ENCODE results near the gene BZW2.

The BZW2 gene

GRCh38 chr7:16753102-16753931, 107.3 kb downstream of the BZW2 start, which contains the start of gene TSPAN13:
Gene TSPAN13, plus strand, starts transcription at chr7:16753755. Its CDS starts 213 bp downstream, at chr7:16753968.
- DNase-seq (ENCODE audit: low spot score): peak; percentile 90

DNA sequence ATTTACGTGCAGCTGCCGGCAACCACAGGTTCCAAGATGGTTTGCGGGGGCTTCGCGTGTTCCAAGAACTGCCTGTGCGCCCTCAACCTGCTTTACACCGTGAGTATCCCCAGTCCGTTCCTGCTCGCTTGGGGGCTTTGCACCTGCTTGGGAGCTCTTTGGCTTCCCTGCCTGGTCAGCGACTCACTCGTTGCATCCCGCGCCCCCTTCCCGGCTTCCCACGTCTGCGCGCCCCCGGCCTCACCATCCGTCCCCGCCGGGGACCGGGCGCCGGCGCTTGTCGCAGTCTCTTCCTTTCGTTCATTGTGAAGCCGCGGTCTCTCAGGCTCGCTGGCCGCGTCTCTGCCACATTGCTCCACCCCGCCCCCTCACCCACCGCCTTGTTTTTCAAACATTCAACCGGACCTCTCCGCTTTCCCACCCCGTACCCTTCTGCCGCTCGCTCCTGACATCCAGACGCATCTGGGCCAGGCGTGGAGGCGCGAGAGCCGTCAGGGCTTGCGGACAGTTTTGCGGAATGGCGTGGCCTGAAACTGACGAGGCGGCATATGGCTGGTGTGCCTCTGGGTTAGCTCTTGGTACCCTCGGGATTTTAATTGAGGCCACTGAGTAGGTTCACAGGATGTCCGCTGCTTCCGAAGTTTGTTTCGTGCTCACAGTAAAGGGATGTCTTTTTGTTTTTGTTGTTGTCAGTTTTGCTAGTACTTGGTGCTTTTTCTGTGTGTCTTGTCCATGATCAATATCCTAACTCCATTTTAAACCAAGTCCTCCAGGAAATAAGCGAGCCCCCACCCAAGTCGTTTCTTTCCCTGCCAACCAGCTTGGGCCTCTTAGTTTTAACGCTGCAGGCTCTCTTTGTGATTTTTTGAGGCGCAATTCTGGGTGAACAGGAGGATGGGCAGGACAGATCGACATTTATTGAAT, 108.2 kb downstream of the BZW2 start:
- peak; percentile 56 for DNase-seq (ENCODE audit: low spot score)

- DNase-seq (ENCODE audit: low spot score): peak; percentile 18
Observed at GRCh38 chr7:16754856-16755317, 108.9 kb downstream of the BZW2 start.

DNA sequence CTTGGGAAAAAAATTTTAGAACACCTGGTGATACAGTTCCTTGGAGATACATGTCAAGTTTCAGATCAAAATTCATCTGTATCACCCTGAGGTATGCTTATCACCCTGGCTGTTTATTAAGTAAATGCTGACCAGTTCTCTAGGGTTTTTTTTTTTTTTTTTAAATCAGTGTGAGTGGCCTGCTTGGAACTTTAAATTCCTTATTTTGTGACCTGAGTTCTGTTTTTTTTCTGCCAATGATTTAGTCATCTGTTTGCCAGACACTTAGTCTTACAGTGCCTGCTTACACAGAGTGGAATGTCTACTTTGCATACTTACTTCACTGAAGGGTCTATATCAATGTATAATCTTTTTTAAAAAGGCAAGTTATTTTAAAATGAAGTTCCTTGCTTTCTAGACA, 109.4 kb downstream of the BZW2 start:
- DNase-seq (ENCODE audit: low spot score): peak; percentile 32
